DMS 273 treated with DMSO at 0.1 percent for 48 hours (cell line): ENCODE results near the gene TMEM87B.

Source experiments
- DNase-seq: peaks from one replicate; lab custom pipeline; 2025; lab: John Stamatoyannopoulos, UW

Gene TMEM87B

DNA sequence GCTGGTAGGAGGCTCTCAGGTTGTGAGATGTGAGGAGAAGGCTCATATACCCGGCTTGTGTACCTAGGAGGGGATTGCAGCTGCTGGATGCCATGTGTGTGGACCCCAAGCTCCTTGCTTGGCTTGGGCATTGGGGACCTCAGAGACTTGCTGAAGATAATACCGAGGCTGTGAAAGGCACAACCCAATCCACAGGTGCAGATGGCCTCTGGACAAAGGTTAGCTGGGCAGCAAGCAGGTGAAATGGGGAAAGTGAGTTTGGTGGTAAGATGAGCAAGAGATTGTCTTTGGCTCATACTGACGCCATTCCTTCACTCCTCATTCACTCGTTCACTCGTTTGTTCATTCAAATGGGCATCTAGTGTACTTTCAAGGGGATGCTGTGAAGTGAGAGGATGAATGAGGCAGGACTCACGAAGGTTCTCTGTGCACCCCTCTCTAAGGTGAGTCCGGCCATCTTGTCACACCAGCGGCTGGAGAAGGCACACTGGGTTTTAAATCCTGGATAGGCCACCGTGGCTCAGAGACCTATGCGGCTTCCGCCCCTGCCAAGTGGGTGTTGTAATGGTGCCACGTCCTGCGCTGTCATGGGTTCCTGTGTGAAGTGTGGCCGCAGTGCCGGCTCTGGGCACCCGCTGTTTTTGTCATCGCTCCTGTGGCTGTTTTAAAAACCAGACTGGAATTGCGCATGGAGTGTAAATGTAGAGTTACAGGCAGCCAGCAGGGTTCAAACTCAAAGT lies 96.8 kb downstream of the TMEM87B start:
- DNase-seq, result no peak

DNA sequence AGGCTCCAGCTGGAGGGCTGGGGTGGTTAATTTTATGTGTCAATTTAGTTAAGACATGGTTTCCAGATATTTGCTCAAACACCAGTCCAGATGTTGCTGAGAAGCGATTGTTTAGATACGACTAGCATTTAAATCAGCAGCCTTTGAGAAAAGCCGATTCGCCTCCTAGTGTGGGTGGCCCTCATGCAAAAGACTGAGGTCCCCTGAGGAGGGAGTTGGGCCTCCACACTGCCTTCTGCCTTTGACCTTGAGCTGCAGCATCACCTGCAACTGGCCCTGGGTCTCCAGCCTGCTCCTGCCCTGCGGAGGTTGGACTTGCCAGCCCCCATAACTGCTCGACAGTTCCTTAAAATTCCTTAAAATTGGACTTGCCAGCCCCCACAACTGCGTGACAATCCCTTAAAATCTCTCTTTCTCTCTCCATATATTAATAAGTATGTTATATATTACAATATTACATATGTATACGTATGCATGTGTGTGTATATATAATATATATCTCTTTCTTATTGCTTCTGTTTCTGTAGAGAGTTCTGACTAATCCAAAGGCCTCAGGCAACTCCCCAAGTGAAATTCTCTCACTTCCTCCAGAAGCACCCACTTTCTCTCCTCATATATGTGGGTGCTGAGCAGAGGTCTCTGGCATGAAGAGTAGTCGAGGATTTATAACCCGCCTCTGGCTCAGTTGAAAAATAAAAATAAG lies 97.6 kb downstream of the TMEM87B start:
- no peak for DNase-seq

DNA sequence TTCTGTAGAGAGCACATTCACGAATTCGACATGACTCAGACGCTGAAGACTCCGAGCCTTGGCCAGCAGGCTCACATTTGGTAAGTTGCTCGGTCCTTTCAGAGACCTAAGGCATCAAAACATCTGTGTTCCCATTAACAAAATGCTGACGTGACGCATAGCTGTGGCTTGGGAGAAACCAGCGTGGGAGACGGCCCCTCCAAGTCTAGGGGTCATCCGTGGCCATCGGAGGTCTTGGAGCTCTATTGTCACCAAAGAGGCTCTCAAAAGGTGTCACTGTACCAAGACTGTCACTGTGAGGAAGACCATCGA lies 98.1 kb downstream of the TMEM87B start:
- no peak for DNase-seq

DNA sequence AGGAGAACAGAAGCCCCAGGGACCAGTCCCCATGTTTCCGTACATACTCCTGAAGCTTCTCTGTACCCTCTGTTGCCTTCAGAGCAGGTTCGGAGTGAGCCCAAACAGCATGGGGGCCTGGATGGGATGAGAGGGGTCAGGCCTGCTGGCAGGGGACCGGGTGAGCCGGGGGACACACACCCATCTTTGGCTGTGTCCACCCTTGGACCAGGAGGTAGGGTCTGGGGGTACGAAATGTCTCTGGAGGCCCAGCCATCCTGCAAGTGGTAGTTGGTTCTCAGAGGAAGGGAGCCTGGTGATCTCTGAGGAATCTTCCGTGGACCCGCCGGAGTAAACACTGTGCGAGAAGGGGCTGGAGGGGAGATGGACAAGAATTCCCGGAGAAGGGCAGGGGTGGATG lies 98.4 kb downstream of the TMEM87B start:
- DNase-seq, result no peak

DNA sequence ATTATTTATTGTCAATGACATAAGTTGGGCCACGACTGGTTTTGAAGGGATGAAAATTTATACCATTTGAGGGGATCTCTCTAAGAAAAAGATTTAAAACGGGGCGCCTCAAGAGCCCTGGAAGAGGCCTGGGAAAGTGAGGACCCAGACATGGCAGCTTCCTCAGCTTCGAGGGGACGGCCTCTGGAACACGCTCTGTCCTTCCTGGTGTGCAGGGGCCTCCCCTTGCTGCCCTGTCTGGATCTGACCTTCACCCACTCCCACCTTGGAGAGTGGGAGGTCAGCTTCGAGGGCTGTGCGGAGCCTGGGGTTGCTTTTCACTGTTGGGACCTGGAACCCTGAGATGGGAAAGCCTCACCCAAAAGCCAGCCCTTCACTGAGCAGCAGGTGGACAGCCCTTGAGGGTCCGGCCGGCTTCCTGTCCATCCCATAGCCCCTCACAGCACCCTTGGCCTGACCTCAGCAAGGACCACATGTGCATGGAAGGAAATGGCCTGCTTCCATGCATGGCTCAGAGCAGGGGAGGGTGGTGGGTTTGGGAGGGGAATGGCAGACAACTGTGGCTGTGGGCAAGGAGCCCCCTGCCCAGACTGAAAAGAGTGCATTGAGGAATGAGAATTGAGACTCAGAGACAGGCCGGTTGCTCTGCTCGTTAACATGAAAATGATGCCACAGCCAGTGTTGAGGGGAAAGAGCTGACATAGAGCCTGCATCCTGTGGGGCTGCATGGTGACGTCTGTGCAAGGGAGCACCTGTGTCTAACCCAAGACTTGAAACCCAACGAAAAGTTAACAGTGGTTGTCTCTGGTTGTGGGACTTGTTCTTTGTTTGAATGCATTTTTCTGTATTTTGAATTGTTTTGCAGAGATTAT lies 99.4 kb downstream of the TMEM87B start:
- DNase-seq, result no peak

DNA sequence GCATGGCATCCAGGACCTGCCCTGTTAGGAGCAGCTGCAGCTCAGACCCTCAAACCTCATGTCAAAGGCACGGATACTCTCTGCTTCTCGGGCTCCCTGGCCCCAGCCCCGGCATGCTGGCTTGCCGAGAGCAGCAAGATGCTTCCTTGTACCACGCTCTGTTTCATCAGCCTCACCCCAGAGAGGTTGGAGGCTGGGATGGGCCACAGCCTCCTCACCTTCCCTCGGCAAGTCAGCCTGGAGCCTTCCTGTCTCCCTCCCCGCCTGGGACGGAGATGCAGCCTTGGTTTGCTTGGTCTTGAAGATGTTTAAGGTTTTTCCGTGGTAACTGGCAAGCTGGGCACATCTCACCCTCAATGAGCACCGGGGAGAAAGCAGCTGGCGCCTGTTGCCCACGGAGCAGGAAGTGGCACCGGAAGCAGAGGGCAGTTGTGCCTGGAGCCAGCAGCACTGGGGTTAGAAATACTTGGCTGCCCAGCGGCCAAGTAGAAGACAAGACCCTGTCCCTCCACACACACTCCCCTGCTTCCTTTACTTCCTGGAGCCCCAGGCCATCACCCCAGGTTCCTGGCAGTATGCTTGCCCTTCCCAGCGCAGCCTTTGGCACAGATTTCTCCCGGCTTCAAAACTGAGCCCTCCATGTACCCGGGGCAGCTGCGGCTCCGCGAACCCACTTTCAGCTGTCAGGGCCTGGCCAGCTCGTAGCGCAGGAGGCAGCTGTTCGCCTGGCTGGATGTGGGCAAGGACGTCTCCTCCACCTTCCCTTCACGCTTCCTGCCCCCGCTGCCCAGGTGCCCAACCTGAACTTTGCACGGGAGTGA lies 100.5 kb downstream of the TMEM87B start:
- no peak for DNase-seq

DNA sequence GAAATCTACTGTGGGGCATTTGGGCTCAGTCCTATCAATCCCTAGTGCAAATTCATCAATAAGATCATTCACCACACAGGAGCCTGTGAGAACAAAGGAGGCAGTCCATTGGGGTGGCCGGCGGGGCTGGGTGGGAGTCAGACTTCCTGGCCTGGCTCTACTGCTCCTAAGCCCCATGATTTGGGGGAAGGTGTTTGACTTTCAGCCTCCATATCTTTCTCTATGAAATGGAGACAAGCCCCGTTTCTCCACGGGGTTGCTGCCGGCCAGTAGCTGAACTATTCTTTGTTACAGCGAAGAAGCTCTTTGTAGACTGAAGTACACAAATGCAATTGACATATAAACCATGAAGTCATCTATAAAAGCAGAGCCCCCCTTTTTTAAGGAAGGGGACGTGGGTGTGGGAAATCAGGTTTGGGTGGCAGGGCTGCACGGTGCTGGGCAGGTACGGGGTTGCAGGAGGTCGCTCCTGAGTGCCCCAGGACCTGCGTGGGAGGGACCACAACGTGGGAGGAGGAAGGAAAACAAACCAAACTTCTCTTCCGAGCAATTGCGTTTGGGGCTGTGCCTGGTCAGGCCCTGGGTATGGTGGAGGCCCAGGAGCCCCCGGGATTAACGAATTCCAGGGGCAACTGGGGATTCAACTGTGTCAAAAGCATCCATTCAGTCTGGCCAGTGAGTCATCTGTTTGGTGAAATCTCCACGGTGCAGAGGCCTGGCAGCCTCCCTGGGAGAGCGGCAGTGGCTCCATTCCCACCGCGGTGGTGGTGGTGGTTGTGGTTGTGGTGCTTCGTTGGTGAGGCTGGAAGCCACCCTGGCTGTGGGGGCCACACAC lies 101.3 kb downstream of the TMEM87B start:
- DNase-seq, result no peak

DNA sequence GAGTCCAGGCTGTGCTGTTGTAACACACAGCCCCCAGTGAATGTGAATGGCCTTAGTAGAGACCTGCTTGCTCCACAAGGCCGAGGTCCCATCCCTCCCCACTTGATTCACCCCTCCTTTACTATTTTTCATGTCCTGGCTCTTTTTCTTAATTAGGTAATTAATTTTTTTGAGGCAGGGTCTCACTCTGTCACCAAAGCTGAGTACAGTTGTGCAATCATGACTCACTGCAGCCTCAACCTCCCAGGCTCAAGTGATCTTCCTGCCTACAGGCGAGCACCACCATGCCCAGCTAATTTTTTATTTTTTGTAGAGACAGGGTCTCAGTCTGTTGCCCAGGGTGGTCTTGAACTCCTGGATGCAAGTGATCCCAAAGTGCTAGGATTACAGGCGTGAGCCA lies 102.4 kb downstream of the TMEM87B start:
- DNase-seq, result no peak

DNA sequence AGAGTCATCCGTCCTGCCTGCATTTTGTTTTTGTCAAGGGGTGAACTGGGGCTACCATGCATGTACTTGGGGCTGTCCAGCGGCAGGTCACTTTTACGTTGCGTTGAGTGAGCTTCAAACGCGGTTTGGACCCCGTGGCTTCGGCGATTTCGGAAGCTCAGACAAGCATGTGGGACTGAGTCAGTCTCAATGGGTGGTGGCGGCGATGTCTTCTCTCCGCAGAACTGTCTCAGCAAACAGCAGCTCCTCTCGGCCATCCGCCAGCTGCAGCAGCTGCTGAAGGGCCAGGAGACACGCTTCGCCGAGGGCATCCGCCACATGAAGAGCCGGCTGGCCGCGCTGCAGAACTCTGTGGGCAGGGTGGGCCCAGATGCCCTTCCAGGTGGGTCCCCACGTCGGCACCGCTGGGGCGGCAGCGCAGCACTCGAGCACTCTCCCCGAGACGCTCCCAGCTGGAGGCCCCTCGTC lies 104.4 kb downstream of the TMEM87B start:
- DNase-seq, result no peak

DNA sequence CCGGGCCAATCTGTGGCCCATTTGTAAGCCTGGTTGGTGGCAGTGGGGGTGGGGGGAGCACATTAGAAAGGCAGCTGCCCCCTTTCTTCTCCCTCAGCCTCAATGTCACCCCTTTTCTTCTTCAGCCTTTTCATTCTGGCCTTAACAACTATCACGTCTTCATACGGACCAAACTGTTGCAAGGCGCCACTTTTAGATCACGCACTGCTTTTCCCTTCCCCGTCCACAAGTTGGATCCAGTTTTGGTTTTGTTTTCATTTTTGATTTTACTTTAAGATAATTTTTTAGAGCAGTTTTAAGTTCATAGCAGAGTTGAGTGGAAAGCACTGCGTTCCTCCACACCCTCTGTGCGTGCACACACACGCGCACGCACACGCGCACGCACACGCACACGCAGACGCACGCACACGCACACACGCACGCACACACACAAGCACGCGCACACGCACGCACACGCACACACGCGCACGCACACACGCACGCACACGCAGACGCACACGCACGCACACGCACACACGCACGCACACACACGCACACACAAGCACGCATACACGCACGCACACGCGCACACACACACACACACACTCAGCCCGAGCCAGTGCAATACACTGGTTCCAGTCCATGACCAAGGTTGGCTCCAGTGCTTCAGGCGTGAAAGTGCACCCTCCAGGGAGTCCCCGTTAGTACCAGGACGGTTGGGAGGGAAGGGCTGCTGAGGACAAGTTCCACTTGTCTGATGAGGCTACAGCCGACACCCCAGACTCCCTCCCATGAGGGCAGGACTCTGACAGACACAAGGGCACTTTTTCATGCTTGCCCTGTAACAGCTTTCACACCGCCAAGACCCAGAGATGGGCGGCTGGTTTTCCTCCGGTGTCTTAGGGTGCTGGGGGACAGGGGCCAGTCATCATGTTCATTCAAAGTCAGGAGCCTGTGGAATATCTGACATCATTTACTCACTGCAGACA lies 105.5 kb downstream of the TMEM87B start:
- no peak for DNase-seq

DNA sequence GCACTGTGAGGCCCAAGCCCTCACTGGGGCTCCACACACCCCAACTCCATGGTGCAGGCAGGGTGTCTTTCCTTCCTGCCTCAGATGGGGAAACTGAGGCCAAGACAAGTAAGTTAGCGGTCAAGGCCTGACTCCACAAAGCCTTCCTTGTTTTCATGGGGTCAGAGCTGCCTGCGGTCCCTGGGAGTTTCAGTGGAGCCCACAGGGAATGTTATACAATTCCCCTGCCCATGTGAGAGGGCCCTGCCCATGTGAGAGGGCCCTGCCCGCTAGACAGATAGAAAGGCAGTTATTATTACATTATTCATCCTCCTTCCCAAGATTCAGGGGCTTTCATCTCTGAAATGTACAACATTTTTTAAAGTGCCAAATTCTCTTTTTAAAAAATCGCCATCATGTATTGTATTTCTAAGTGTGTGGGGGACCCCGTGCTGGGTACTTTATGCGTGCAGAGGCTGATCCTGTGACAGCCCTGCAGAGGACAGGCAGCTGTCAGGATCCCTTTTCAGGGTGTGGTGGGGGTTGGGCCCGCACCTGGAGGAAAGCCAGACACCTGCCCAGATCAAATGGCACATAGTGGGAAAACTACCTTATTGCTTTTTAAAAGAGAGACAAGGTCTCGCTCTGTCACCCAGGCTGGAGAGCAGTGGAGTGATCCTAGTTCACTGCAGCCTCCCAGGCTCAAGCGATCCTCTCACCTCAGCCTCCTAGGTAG lies 106.5 kb downstream of the TMEM87B start:
- no peak for DNase-seq

DNA sequence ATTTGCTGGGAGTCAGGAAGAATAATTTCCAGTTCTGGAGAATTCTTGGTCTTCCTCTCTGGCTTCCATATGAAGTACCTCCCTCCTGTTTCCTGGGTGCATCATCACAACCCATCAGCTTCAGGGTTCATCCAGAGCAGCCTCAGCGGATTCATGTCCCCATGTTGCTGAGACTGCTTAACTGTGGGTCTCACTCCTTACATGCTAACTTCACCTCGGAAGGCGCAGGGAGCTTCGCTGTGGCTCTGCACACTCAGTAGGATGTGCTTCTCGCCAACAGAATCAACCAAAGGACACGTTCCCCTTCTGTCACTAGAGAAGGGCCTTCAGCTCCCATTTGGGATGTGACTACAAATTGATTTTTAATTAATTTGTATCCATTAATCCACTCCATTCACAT lies 107.3 kb downstream of the TMEM87B start:
- DNase-seq, result no peak

DNA sequence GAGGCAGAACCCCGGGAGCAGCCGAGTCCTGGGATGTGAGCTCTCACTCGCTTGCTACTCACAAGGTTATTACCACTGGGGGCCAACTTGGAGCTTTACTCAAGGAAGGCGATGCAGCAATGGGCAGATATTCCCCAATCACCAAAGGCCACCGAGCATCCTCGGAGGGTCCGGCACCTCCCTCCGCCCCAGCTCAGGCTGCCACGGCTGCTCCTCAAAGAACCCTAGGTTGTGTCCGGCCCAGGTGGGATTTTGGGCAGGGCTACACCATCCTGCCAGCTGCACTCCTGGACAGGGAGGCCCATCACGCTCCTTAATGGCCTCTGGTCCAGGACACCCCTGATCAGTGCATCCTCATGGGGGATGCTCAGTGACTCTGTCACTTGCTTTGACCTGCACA lies 107.9 kb downstream of the TMEM87B start:
- DNase-seq, result no peak

DNA sequence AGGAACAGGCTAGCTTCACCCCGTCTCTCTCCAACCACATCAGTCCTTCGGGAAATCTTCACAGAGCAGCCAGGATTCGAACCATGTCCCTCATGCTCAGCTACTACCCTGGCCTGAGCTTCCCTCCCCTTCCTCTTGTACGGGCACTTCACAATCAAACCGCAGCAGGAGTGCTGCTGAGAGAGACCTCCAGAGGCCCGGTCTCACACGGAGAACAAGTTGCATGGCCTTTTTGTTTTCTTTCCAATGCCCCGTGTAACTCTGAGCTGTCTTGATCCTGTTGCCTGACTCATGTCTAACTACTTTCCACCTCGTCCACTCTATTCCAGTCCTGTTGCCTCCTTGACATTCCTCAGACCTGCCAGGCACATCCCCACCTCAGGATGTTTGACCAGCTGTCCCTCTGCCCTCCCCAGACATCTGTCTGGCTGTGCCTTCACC lies 108.5 kb downstream of the TMEM87B start:
- no peak for DNase-seq

DNA sequence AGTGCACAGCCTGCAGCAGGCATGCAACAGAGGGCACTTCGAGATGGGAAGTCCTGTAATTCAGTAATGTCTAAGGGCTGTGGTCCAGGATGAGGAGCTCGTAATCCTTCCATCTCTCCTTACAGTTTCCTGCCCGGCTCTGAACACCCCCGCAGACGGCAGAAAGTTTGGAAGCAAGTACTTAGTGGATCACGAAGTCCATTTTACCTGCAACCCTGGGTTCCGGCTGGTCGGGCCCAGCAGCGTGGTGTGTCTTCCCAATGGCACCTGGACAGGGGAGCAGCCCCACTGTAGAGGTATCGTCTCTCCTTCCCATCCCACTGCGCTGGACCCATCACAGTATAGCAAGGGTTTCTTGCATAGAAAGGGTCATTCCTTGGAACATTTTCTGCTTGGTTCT lies 109.8 kb downstream of the TMEM87B start:
- no peak for DNase-seq

DNA sequence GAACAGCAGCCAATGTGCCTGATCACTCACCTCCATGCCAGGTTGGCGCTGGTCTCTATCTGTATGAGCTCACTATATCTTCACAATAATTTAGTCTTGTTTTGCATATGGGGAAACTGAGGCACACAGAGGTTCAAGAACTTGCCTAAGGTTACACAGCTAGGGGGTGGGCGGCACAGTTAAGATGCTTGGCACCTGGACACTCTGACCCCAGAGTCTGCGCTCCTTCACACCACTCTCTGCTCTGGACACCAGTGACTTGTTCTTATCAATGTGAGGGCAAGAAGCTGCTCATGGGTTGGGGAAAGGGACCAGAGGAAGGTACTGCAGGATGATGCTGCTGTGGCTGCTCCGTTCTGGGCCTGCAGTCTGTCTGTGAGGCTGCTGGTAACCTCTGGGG lies 110.2 kb downstream of the TMEM87B start:
- DNase-seq, result no peak

DNA sequence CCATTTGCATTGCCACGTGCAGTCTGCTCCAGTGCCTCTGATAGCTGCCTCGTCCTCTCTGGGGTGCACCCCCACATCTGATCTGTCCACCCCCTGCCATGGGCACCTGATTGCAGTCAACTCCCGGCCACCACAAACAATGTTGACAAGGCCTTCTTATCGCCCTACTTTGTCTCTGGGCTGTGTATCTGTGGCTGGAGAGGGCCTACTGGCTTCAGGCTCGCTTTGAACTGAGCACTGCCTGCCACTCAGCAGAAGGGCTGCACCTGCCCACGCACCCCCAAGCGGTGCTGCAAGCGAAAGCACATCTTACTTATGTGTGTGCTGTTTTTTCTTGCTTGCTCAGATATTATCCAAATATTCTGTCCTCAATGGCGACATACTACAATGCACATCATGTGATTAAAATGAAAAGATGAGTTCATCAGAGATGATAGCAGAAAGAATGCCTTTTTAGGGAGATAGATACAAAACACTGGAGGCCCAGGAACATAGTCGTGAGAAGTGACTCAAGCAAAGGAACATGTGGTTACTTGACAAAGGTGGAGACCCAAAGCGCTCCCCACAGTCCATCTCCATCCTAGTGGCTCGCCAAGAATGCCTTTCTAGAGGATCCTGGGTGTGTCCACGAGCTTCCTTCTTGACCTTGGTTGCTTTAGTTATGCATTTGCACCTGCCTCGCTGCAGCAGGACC lies 111.9 kb downstream of the TMEM87B start:
- no peak for DNase-seq

DNA sequence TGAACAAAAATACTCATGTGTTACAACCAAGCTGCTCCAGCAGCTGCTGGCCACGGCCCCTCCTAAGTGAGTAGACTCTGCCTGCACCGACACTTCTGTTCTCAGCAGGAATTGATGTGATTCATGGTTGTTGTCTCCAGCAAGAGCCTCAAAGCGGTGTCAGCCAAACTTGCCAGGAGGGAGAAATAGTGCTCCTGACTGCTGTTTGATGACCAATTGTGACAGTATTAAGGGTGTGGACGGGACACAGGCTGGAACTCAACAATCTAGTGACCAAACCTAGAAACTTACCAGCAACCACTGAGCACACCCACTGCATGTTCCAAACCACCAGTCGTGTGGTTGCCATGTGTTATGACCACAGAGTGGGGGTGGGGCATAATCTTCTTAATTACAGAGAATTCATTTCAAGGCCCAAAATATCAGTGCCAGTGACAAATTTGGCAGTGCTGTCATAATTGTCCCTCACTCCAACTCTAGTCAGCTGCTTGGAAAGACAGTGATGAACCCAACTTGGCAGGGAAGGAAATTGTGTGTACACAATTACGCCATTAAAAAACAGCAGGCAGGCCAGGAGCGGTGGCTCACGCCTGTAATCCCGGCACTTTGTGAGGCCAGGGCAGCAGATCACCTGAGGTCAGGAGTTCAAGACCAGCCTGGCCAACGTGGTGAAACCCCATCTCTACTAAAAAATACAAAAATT lies 113.5 kb downstream of the TMEM87B start:
- DNase-seq, result no peak
